Sigmoid colon (tissue), 4 donors: ENCODE measurements around the gene IMMP2L.

ENCODE experiments used
- CTCF ChIP-seq, 4 experiments: fragments of 450-650 bp in 3 of 4; fragments of 200-600 bp in 1 of 4; IDR thresholded peaks; one replicate each; pipeline ENCODE4 v1.5.1; 2016 to 2019; ENCODE audit warnings: antibody characterized with exemption in 4 of 4, mild to moderate bottlenecking in 3 of 4, moderate library complexity in 2 of 4
- EP300 ChIP-seq, 4 donors: sonication (generic); formaldehyde crosslinking; IDR thresholded peaks; one replicate each; pipeline ENCODE4 v1.6.1; 2017; ENCODE audit warnings: antibody characterized with exemption in 4 of 4
- POLR2A ChIP-seq, 2 donors: fragments of 450-650 bp; IDR thresholded peaks; one replicate each; pipeline ENCODE4 v1.6.1; 2016; ENCODE audit warnings: antibody characterized with exemption in 2 of 2, mild to moderate bottlenecking in 2 of 2, moderate library complexity in 2 of 2
- POLR2AphosphoS5 ChIP-seq, 4 donors: sonication (generic); formaldehyde crosslinking; IDR thresholded peaks; one replicate each; pipeline ENCODE4 v1.6.1; 2017; ENCODE audit warnings: antibody characterized with exemption in 4 of 4

- TF ChIP-seq CTCF (IDR thresholded peaks at IDR 0.05) (no peak), POLR2AphosphoS5 (IDR thresholded peaks at IDR 0.05) (no peak), POLR2A (IDR thresholded peaks at IDR 0.05) (no peak), EP300 (IDR thresholded peaks at IDR 0.05) (no peak)
Measured at GRCh38 chr7:111568870-111569462, 6.7 kb upstream of the IMMP2L start.
